Globus pallidus (tissue), 1 donor: ENCODE results near the gene NDUFB2.
"Not testable (repeated sequence)": the region's sequence is repeated elsewhere in the genome, so short reads cannot be mapped to it uniquely, and the experiment has no call there.

ENCODE experiments used
- DNase-seq: peaks from one replicate; pipeline ENCODE4 v3.0.0-alpha.2; 2015; ENCODE audit warnings: low spot score

NDUFB2 gene

DNA sequence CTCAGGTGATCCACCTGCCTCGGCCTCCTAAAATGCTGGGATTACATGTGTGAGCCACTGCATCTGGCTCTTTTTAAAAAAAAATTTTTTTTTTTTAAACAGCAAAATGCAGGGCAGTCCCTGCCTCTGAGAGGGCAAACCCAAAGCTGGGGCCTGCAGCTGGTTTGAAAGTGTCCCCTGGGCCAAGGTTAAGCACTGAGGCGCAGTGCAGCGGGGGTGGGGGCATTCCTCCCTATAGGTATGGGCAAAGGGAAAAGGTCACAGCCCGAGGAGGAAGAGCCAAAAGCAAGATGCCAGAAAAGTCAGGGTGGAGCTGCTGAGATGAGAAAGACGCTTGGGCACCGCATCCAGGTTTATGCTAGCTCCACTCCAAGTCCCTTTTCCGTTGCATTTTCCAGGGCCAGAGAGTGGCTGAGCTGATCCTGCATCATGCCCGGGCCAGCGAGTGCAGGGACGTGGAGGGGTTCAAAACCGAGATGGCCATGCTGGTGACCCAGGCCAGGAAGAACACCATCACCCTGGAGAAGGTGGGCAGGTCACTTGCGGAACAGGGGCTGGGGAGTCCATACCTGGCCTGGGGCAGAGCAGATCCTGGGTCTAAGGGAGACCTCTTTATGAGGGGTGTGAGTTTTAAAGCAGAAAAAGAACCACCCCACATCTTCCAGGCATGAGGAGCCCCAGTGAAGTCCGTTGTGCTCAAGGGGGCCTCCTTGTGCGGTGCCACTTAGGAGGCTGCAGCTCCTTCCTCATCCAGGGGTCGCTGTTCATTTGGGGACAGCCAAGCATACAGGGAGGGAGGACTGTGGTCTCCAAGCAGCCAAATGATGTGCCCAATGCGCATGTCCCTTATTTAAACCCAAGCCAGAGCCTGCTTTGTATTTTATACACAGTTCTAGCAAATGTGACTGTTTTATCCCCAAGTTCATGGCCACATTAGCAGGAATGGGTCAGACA is 7.0 kb upstream of the NDUFB2 start:
- DNase-seq: no peak

DNA sequence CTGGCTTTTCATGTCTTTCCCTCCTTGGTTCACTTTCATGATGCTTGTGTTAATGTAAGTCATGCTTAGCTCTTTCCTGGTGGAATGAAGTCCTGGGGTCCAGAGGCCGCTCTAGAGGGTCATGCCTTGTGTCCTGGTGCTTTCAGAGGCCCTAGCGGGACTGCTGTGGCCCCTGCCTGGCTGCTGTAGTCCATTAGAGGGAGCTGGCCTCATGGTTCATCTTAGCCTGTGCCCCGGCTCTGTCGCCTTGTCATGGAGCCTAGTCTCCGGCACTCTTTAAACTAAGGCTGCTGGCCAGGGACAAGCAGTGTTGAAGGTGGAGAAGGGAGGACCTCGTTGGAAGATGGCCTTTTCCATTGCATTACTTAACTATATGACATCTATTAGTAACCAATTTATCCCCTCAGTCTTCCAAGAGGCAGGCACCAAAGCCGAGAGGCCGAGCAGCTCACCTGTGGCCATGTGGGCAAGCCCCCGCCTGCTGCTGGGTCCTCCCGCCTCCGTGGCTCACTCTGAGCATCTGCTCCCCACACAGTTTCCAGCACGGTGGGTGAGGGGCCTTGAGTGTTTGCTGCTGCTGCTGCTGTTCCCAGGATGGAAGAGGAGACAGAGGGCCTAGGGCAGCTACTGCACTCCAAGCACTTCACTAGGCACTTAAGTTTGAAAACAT is 5.0 kb upstream of the NDUFB2 start:
- DNase-seq: no peak

DNA sequence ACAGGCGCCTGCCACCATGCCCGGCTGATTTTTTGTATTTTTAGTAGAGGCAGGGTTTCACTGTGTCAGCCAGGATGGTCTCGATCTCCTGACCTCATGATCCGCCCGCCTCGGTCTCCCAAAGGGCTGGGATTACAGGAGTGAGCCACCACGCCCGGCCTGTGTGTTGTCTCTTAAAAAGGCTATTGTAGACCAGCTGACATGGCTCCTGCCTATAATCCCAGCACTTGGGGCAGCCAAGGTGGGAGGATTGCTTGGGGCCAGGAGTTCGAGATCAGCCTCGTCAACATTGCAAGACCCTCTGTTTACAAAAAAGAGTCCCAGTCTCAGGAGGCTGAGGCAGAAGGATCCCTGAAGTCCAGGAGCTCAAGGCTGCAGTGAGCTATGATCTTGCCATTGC is 2.7 kb upstream of the NDUFB2 start:
- DNase-seq: not testable (repeated sequence)

DNA sequence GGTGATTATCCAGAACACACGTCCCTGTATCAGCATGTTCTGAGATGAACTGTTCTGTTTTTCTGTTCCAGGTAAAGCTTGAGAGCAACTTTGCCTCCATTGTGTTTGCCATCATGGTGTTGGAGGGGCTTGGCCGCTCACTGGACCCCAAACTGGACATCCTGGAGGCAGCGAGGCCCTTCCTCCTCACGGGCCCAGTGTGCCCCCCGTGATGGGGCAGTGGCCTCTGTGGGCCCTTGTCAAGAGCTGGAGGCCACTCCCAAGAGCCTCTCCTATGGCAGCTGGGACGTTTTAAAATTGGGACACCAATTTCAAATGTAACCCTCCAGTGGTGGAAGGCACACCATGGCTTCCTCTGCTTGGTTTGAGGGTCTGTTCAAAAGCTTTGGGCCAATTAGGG is 1.9 kb upstream of the NDUFB2 start:
- DNase-seq: no peak

DNA sequence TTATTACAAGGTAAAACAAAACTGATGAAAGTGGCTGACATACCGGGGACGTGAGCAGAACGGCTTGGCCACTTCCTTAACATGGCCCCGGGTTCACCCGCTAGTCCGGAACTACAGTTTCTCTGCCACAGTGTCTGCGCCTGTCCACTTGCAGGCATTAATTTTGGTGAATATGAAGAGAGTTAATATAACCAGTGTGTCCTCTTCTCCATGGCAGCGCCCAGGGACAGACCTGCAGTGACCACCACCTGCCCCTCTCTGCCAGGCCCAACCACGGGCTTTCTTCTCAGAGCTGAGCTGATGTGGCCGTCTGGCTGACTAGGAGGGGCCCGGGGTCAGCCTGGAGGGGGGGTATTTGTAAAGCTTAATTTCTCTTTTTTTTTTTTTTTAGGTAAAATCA is 1.1 kb upstream of the NDUFB2 start:
- DNase-seq: no peak

DNA sequence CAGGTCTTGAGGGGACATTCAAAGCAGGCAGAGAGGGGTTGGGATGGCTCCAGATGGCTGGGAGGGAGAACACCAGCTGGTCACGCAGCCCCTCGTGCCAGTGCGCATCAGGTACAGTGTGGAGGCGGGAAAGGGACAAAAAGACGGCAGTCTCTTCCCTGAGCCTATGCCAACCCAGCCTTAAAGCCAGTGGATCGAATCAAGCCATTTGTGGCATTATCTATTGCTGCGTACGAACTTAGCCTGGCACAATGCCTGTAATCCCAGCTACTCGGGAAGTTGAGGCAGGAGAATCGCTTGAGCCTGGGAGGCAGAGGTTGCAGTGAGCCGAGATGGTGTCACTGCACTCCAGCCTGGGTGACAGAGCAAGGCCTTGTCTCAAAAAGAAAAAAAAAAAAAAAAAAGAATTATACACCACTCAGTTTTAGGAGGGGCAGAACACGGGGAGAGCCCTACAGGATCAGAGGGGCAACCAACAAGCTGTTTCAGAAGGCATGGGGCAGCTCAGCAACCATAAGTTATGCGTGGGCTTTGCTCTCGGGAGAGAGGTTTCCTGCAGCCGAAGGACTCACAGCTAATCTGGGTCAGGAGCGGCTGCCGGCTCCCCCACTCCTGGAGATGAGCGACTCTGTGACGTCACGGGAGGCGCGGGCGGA is 356 bp upstream of the NDUFB2 start:
- DNase-seq: peak; percentile 94

DNA sequence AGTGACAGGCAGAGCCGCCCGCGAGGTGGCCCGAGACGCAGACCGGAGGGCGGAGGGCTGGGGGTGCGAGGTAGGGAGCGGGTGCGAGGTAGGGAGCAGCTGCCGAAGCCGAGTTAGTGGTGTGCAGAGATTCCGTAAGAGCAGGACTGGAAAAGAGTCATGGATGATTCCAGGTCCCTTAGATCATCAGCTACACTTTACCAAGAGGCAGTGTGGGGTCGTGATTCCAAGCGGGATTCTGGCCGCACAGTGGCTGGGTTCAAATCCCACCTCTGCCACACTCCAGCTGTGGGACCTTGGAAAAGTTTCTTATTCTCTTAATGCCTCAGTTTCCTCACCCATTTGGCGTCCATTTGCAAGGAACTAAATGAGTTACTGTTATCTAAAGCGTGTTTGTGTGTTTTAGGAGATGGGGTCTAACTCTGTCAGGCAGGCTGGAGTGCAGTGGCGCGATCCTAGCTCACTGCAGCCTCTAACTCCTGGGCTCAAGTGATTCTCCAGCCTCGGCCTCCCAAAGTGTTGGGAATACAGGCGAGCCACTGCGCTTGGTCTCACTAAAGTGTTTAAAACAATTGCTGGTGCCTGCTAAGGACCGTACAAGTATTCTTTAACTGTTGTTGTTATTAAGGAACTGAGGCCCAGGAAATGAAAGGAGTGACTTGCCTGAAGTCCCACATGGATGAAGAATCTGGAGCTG is 1.1 kb downstream of the NDUFB2 start:
- DNase-seq: no peak

DNA sequence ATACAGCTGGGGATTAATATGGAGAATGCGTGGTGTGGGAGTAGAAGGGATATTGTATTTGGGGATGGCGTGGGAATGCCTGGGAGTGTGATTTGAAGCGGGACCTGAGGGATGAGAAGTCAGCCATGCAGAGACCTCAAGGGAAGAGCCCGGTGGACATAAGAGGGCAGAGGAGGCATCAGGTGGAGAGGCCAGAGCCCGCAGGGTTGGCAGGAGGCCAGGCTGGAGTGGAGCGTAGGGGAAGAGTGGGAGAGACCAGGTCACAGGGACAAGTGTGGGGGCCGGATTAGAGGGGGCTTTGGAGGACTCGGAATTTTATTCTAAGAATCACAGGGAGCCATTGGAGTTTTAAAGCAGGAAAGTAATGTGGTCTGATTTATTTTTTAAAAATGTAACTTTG is 2.0 kb downstream of the NDUFB2 start:
- no peak for DNase-seq

DNA sequence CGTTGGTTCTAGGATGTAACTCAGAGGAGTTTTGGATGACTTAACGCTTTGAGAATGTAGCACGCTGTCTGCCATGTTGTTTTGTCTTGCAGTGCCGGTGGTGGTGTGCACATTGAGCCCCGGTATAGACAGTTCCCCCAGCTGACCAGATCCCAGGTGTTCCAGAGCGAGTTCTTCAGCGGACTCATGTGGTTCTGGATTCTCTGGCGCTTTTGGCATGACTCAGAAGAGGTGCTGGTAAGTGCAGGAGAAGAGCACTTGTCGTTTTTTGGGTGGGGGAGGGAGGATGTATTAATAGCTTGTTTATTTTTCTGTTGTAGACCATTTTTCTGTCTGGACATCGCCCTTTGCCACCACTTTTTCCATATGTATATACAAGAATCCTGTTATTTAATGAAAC is 6.3 kb downstream of the NDUFB2 start:
- no peak for DNase-seq

DNA sequence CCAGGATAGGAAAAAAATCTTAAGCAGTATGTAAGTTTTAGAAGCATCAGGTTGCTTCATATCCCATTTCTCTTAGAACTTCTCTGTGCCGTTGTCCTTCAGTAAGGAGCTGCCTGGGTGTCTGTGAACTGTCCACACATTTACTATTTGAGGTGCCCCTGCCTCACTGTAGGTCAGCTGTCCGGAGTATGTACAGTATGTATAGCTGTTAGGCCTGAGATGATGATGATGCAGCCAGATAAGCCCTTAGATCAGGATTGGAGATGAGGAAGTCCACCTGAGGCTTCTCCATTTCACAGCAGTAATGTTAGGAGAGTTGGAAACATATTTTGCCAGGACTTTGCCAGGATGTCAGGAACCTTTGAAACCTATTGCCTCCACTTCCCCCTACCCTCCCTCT is 7.7 kb downstream of the NDUFB2 start:
- DNase-seq: no peak

DNA sequence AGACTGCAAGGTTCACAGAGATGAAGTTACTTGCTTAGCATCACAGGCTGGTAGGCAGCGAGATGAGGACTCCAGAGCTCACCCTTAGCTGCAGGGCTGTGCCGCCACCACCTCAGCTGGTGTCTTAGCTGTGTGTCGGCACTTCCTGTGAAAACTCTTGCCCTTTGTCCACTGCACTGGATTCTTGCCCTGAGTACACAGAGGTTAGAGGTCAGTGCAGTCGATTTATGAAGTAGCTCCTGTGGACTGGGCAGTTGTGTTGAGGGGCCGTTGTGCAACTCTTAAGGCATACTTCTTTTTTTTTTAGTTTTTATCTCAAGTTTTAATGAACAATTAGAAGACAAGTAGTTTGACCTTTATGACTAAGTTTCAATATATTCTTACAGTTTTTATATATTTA is 10.6 kb downstream of the NDUFB2 start:
- no peak for DNase-seq

DNA sequence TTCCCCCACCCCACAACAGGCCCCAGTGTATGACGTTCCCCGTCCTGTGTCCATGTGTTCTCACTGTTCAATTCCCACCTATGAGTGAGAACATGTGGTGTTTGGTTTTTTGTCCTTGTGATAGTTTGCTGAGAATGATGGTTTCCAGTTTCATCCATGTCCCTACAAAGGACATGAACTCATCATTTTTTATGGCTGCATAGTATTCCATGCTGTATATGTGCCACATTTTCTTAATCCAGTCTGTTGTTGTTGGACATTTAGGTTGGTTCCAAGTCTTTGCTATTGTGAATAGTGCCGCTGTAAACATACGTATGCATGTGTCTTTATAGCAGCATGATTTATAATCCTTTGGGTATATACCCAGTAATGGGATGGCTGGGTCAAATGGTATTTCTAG is 12.3 kb downstream of the NDUFB2 start:
- DNase-seq: not testable (repeated sequence)

DNA sequence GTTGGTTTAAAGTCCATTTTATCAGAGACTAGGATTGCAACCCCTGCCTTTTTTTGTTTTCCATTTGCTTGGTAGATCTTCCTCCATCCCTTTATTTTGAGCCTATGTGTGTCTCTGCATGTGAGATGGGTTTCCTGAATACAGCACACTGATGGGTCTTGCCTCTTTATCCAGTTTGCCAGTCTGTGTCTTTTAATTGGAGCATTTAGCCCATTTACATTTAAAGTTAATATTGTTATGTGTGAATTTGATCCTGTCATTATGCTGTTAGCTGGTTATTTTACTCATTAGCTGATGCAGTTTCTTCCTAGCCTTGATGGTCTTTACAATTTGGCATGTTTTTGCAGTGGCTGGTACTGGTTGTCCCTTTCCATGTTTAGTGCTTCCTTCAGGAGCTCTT is 15.9 kb downstream of the NDUFB2 start:
- DNase-seq: not testable (repeated sequence)

DNA sequence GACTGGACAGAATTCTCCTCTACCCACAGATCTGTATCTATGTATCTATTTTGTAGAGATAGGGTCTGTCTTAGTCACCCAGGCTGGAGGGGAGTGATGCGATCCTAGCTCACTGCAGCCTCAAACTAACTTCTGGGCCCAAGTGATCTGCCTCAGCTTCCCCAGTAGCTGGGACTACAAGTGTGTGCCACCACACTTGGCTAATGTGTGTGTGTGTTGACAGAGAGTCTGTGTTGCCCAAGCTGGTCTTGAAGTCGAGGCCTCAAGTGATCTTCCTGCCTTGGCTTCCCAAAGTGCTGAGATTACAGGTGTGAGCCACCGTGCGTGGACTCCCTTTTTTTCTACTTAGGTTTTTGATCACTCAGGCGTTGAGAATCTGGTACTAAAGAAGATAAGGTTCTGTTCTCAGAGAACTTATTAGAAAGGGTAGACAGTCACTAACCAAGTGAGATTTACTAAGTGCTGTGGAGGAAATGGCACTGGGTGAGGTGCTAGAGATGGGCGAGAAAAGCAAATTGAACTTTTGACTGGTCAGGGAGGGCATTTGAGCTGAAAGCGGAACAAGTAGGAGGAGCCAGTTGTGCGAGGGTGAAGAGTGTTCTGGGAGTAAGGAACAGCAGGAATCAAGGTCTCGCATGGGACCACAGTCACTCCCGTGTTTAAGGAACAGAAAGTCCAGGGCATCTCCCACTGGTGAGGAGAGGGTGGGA is 18.0 kb downstream of the NDUFB2 start:
- no peak for DNase-seq

DNA sequence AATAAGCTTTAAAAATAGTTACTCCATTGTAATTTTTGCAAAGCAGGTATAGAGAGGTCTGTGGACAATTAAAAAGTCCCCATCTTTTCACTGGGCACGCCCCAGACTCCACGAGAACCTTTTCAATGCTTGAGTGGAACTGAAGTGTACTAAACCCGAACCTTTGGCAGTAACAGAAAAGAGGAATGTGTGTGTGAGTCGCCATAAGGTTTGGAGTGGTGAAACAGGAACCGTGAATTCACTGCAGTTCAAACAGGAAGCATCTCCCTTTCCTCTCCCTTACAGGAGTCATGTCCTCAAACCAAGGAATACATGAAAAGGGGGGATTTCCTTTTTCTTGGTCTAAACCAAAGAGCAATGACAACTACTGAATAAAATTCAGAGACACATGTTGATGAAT is 23.2 kb downstream of the NDUFB2 start:
- peak; percentile 12 for DNase-seq

DNA sequence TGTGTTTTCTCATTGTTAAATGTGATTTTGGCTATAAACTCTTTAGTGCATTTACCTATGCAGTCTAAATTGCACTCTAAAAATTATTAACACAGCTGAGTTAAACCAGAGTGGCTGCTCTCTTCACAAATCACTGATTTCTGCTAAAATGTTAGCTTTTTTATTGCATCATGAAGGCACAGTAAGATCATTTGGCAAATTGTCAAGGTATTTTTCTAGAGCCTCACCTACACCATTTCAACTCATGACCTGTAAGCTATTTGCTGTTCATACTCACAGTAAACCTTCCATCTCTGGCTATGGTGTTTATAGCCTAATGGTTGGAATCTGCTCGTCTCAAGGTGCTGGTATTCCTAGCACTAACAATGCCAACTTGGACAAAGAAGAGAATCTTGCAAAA is 25.7 kb downstream of the NDUFB2 start:
- DNase-seq: no peak

DNA sequence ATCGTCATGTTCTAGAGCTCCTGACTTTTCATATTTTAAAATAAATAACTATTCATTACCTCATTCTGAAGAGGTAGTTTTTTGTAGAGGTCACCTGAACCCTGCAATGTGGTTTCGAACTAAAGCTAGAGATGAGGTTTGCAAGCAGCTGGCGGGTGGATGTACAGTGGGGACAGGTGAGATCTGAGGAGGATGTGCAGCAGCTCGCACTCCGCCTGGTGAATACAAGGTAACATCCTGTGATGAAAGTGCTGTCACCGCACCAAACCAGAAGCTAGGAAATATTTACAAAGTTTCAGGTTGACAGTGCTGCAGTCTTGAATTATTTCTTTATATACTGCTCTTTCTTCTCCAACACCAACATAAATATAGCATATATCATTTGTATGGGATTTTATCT is 26.5 kb downstream of the NDUFB2 start:
- no peak for DNase-seq

DNA sequence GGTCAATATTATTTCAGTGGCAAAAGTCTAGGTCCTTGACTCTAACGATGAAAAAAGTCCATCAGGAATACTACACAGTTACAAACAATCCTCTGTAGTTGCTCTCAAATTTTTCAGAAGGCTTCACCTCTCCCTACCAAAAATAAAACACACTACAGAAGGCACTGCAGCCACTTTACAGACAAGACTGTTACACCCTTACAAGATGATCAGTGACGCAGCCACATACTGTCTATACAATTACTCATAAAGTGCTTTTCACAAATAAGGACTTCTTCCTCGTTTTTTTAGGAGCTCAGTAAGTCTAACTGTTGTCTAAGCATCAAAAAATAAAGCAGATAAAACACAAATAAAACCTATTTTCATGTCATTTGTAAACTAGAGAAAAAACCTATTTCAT is 27.1 kb downstream of the NDUFB2 start:
- no peak for DNase-seq

DNA sequence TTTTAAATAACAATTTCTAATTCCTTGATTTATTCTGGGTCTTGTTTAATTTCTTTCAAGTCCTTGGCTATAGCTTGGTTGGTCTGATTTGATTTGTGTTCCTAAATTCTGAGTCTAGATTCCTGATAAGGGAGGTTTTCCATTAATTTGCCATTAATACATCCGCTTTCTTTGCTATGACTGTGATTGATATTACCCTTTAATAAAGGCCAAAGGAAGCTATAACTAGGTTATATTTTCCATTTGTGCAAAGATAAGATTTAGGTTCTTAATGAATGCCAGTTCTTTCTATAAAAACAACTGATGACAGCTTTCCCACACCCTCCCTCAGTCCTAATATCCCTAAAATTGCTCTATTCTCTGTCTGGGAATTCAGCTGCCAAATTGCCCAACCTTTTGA is 28.2 kb downstream of the NDUFB2 start:
- DNase-seq: no peak

DNA sequence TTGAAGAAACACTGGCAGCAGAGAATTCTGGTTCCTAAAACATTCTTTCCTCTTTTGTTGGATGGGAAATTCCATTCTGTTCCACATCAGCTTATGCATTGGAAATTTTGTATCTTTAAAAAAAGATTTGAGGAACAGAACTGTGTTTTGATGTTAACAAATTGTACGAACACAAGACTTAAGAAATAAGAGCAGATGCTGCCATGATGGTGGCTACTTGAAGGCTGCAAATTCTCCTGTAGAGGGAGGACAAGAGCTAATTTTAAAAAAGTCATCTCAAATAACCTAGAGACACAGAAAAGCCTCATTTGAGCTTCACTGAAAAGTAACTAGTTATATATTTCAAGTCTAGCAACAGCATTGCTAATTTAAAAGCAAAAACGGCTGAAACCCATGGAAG is 29.8 kb downstream of the NDUFB2 start:
- DNase-seq: peak; percentile 11

DNA sequence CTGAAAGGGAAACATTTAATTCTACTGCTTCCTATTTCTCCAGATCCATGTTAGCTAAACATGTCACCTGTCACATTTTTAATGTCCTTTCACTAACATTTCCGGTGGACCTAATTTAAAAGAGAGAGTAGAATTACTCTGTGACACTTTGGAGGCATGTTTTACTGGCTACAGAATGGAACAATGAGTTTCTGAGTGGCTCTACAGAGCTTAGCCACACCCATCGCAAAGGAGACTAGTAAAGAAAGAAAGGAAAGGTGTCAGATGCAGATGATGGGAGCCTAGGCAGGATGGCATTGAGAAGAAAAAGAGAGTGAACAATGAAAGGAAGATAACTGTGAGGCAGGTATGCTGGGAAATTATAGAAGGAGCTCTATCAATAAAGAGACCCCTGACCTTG is 35.9 kb downstream of the NDUFB2 start:
- DNase-seq: no peak

DNA sequence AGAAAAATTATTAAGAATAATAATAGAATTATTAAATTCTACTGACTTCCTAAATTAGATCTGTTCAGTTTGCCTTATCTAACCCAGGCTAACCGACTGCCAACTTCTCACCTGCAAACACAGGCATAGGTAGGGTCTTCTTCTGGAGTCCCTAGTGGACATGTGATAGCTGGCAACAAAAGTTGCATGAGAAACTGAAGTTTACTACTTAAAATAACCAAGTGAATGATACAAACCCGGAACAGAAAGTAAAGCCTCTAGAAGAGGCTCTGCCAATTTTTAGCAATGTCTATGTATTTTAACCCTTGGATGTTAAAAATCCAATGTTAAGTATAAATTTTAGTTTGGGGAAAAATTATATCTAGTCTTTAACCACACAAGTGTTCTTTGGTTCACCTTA is 37.6 kb downstream of the NDUFB2 start:
- DNase-seq: no peak
